ENCODE data around the gene PCNX2. TPM values are rescaled to one million over a fixed set of nuclear protein-coding genes. Genes with fewer than 3 reads are reported as not detected.

The PCNX2 gene
- total and polyA plus RNA-seq, 2 donors (not counting 1 experiment from before 2014, with no cell fraction given): 17.6 to 34.7 TPM

GRCh38 chr1:233127157-233127556 lies 168.4 kb downstream of the PCNX2 start:
- WGBS (ENCODE audit: insufficient coverage): over 99% methylated on average over 7 of the region's 7 CpGs
- H3K27ac Mint-ChIP-seq: no peak overlapping the region
- CTCF ChIA-PET: no interaction called here

GRCh38 chr1:233122779-233123178 lies 172.7 kb downstream of the PCNX2 start:
- no peak overlapping the region for H3K9ac ChIP-seq (ENCODE audit: low read length)
- intact Hi-C loops (cut with micrococcal nuclease): no loop called here
- Mint-ChIP-seq H3K4me3 (no peak overlapping the region), H3K27me3 (no peaks in the 10 kb centered on the region), H3K27ac (no peak overlapping the region), H3K9me3 (ENCODE audit: insufficient read depth) (no peaks in the 10 kb centered on the region), H3K4me1 (no peaks in the 10 kb centered on the region)
- ATAC-seq (ENCODE audit: low read depth) (no peak), DNase-seq (no peak)
- TF ChIP-seq CTCF (IDR thresholded peaks at IDR 0.05) (no peak), EZH2 (IDR thresholded peaks at IDR 0.05; ENCODE audit: borderline replicate concordance, insufficient read depth, low read depth, low read length, poor library complexity, severe bottlenecking) (no peak)
- H3K27me3 ChIP-seq (replicated peaks in 1 of 4; ENCODE audit: control extremely low read depth in 1 of 4, control insufficient read depth in 3 of 4, insufficient read depth in 4 of 4, low read length in 3 of 4): no peaks in the 10 kb centered on the region
- H3K9me3 ChIP-seq (ENCODE audit: control extremely low read depth in 1 of 3, control insufficient read depth in 2 of 3, insufficient read depth in 1 of 3, low read length in 2 of 3): no peaks in the 10 kb centered on the region
- POLR2A ChIA-PET: no interaction called here
- H3K4me3 ChIP-seq (ENCODE audit: control extremely low read depth in 1 of 5, extremely low read depth in 1 of 5, insufficient read depth in 1 of 5, low read depth in 2 of 5, low read length in 4 of 5): no peak overlapping the region
- H3K4me2 ChIP-seq (replicated peaks; ENCODE audit: low read depth, low read length, poor library complexity, severe bottlenecking): no peak overlapping the region
- no peaks in the 10 kb centered on the region for H4K20me1 ChIP-seq (ENCODE audit: control insufficient read depth, insufficient read depth, low read length, poor library complexity, severe bottlenecking)
- 100% methylated on average over 1 of the region's 2 CpGs for WGBS (ENCODE audit: insufficient coverage)
- no peaks in the 10 kb centered on the region for H3K79me2 ChIP-seq (ENCODE audit: control insufficient read depth, insufficient read depth, low read length)
- no peak overlapping the region for H3K27ac ChIP-seq (ENCODE audit: low read length in 2 of 2)
- H3K4me1 ChIP-seq (ENCODE audit: control insufficient read depth in 2 of 2, insufficient read depth in 2 of 2, low read length in 2 of 2): no peaks in the 10 kb centered on the region
- H3K36me3 ChIP-seq (replicated peaks in 1 of 2; ENCODE audit: control extremely low read depth in 1 of 2, control insufficient read depth in 1 of 2, extremely low read depth in 1 of 2, insufficient read depth in 2 of 2, low read length in 1 of 2): no peaks in the 10 kb centered on the region
- H2AFZ ChIP-seq (ENCODE audit: insufficient read depth, low read depth, low read length, poor library complexity, severe bottlenecking): no peak overlapping the region
- CTCF ChIA-PET: no interaction called here

More at GRCh38 chr1:233127157-233127556, 168.4 kb downstream of the PCNX2 start:
- Histone ChIP-seq H3K4me3 (ENCODE audit: control extremely low read depth in 1 of 5, extremely low read depth in 1 of 5, insufficient read depth in 1 of 5, low read depth in 2 of 5, low read length in 4 of 5) (no peak overlapping the region), H3K27ac (ENCODE audit: low read length in 2 of 2) (no peak overlapping the region), H4K20me1 (ENCODE audit: control insufficient read depth, insufficient read depth, low read length, poor library complexity, severe bottlenecking) (no peaks in the 10 kb centered on the region), H3K4me1 (ENCODE audit: control insufficient read depth in 2 of 2, insufficient read depth in 2 of 2, low read length in 2 of 2) (no peaks in the 10 kb centered on the region), H3K27me3 (replicated peaks in 1 of 4; ENCODE audit: control extremely low read depth in 1 of 4, control insufficient read depth in 3 of 4, insufficient read depth in 4 of 4, low read length in 3 of 4) (no peaks in the 10 kb centered on the region), H3K9me3 (ENCODE audit: control extremely low read depth in 1 of 3, control insufficient read depth in 2 of 3, insufficient read depth in 1 of 3, low read length in 2 of 3) (peaks cover 0 to 11% (median 0%) of the 10 kb centered on the region in 3 donors), H3K9ac (ENCODE audit: low read length) (no peak overlapping the region), H2AFZ (ENCODE audit: insufficient read depth, low read depth, low read length, poor library complexity, severe bottlenecking) (no peak overlapping the region), H3K79me2 (ENCODE audit: control insufficient read depth, insufficient read depth, low read length) (no peaks in the 10 kb centered on the region), H3K4me2 (replicated peaks; ENCODE audit: low read depth, low read length, poor library complexity, severe bottlenecking) (no peak overlapping the region), H3K36me3 (replicated peaks in 1 of 2; ENCODE audit: control extremely low read depth in 1 of 2, control insufficient read depth in 1 of 2, extremely low read depth in 1 of 2, insufficient read depth in 2 of 2, low read length in 1 of 2) (no peaks in the 10 kb centered on the region)
- H3K9me3 Mint-ChIP-seq (ENCODE audit: insufficient read depth): no peaks in the 10 kb centered on the region
- H3K4me3 Mint-ChIP-seq: no peak overlapping the region
- TF ChIP-seq EZH2 (IDR thresholded peaks at IDR 0.05; ENCODE audit: borderline replicate concordance, insufficient read depth, low read depth, low read length, poor library complexity, severe bottlenecking): no peak
- no peak for TF ChIP-seq CTCF (IDR thresholded peaks at IDR 0.05)
- POLR2A ChIA-PET: no interaction called here
- no peak for ATAC-seq (ENCODE audit: low read depth)
- H3K4me1 Mint-ChIP-seq: no peaks in the 10 kb centered on the region
- no peak for DNase-seq
- intact Hi-C loops (cut with micrococcal nuclease): no loop called here
- H3K27me3 Mint-ChIP-seq: no peaks in the 10 kb centered on the region

All from B cell (primary cell).